Esophagus muscularis mucosa (tissue), 3 donors: Measurements from ENCODE around the gene POLR2B.

Source experiments
- POLR2AphosphoS5 ChIP-seq, 2 donors: sonication (generic); formaldehyde crosslinking; IDR thresholded peaks; one replicate each; pipeline ENCODE4 v1.6.1; 2017; ENCODE audit warnings: antibody characterized with exemption in 2 of 2
- TF ChIP-seq, protein P1 (sequence below), 3 experiments: fragments of 200-600 bp in 2 of 3; fragments of 450-650 bp in 1 of 3; sonication (generic) in 2 of 3; IDR thresholded peaks; one replicate each; pipeline ENCODE4 v1.5.1; 2017 to 2019; ENCODE audit warnings: antibody characterized with exemption in 3 of 3, mild to moderate bottlenecking in 2 of 3, moderate library complexity in 1 of 3

DNA sequence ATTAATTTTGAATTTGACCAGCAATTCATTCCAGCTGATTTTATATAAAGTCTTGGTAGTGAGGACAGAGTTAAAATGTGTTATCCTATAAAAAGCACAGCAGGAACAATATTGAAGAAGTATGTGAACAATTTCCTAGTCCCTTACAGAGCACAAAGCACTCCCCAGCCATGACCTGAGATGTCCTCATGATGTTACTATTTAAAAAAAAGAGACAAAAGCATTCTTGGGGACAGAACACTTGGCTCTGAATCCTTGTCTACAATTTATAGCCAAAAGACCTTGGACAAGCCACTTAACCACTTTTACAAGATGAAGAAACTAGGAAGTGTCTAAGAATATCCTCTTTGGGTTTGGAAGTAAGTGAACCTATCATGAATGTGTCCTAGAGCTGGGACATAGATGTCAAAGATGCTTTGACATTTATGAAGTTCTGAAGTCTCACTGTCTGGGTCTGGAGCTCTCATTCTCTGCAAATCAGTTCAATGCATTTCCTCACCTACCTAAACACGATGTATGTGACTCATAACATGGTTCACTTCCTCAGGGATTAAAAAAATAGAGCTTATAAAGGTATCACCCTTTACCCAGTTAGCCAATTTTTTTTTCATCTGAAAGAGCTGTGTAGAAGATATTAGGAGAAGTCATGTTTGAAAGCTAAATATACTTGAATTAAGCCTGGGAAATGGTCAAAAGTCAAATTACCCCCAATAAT, 70.1 kb downstream of the POLR2B start:
- TF ChIP-seq, protein P1, sequence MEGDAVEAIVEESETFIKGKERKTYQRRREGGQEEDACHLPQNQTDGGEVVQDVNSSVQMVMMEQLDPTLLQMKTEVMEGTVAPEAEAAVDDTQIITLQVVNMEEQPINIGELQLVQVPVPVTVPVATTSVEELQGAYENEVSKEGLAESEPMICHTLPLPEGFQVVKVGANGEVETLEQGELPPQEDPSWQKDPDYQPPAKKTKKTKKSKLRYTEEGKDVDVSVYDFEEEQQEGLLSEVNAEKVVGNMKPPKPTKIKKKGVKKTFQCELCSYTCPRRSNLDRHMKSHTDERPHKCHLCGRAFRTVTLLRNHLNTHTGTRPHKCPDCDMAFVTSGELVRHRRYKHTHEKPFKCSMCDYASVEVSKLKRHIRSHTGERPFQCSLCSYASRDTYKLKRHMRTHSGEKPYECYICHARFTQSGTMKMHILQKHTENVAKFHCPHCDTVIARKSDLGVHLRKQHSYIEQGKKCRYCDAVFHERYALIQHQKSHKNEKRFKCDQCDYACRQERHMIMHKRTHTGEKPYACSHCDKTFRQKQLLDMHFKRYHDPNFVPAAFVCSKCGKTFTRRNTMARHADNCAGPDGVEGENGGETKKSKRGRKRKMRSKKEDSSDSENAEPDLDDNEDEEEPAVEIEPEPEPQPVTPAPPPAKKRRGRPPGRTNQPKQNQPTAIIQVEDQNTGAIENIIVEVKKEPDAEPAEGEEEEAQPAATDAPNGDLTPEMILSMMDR (IDR thresholded peaks at IDR 0.05), result no peak
- TF ChIP-seq POLR2AphosphoS5 (IDR thresholded peaks at IDR 0.05), result no peak
